PFSK-1 (cell line): ENCODE measurements around the gene CDR2.

Source experiments
- FOXP2 ChIP-seq: optimal IDR thresholded peaks from 2 replicates; pipeline ENCODE3; 2011; ENCODE audit warnings: borderline replicate concordance, control low read depth, inconsistent platforms; ENCODE audit not compliant: insufficient read depth; ENCODE audit errors: extremely low read length, extremely low read depth
- REST ChIP-seq, 2 experiments: IDR thresholded peaks; 2 replicates each; pipeline versions ENCODE4 v1.6.1 to v1.8.0; 2011 to 2012; ENCODE audit warnings: low read depth in 2 of 2, low read length in 2 of 2, control low read depth in 1 of 2, inconsistent platforms in 1 of 2, mild to moderate bottlenecking in 1 of 2, moderate library complexity in 1 of 2; ENCODE audit not compliant: insufficient read depth in 1 of 2
- SIN3A ChIP-seq: IDR thresholded peaks from 2 replicates; pipeline ENCODE4 v1.6.1; 2012; ENCODE audit warnings: mild to moderate bottlenecking, low read length, moderate library complexity, borderline replicate concordance; ENCODE audit not compliant: insufficient read depth
- TAF1 ChIP-seq: IDR thresholded peaks from 2 replicates; pipeline ENCODE4 v1.6.1; 2012; ENCODE audit warnings: low read length, control low read depth, borderline replicate concordance; ENCODE audit not compliant: insufficient read depth

GRCh38 chr16:22337849-22338635 is 36.4 kb downstream of the CDR2 start:
- TF ChIP-seq REST (IDR thresholded peaks at IDR 0.05; ENCODE audit: insufficient read depth in 1 of 2, low read depth in 2 of 2, low read length in 2 of 2): no peak
- TF ChIP-seq TAF1: no peak
- TF ChIP-seq SIN3A: no peak
- no peak for TF ChIP-seq FOXP2
